Body of pancreas (tissue), 4 donors: ENCODE results near the gene EVX2.

Experiments
- CTCF ChIP-seq, 7 experiments: fragments of 450-650 bp in 4 of 7; fragments of 200-600 bp in 3 of 7; sonication (generic) in 3 of 7; IDR thresholded peaks; one replicate each; pipeline ENCODE4 v1.5.1; 2016 to 2019; ENCODE audit warnings: antibody characterized with exemption in 7 of 7
- POLR2A ChIP-seq, 3 donors: fragments of 450-650 bp; IDR thresholded peaks; one replicate each; pipeline ENCODE4 v1.6.1; 2016; ENCODE audit warnings: antibody characterized with exemption in 3 of 3, mild to moderate bottlenecking in 2 of 3

DNA sequence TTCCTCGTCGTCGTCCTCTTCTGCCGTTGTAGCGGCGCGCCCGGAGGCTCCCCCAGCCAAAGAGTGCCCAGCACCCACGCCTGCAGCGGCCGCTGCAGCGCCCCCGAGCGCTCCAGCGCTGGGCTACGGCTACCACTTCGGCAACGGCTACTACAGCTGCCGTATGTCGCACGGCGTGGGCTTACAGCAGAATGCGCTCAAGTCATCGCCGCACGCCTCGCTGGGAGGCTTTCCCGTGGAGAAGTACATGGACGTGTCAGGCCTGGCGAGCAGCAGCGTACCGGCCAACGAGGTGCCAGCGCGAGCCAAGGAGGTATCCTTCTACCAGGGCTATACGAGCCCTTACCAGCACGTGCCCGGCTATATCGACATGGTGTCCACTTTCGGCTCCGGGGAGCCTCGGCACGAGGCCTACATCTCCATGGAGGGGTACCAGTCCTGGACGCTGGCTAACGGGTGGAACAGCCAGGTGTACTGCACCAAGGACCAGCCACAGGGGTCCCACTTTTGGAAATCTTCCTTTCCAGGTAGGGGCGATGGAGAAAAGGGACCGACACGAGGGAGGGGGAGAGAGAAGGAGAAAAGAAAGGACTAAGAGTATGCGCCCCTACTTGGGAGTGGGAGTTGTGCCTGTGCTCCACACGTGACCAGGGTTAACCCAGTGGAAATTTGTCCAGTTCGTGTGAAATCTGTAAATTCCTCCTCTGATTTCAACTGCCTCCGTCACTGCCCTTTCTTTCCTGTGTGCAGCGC is 9.6 kb upstream of the EVX2 start:
- TF ChIP-seq CTCF (IDR thresholded peaks at IDR 0.05) (no peak), POLR2A (IDR thresholded peaks at IDR 0.05) (no peak)
